ENCODE results near the gene KLHDC9.
A peak's percentile ranks its signal among the peaks of the same experiment; 100 is the strongest.

Gene KLHDC9

GRCh38 chr1:161092621-161093028, 5.5 kb upstream of the KLHDC9 start:
- Histone ChIP-seq H3K9ac (ENCODE audit: low read length) (no peak overlapping the region), H3K4me1 (ENCODE audit: control insufficient read depth, low read depth, low read length) (no peaks in the 10 kb centered on the region), H3K79me2 (ENCODE audit: control insufficient read depth, insufficient read depth, low read length) (no peaks in the 10 kb centered on the region), H4K8ac (ENCODE audit: low read depth, low read length) (no peak overlapping the region), H2BK5ac (ENCODE audit: low read length) (no peak overlapping the region), H3K18ac (ENCODE audit: low read length) (no peak overlapping the region), H2AK5ac (ENCODE audit: low read length) (no peak overlapping the region), H3K36me3 (ENCODE audit: control insufficient read depth, insufficient read depth, low read length) (no peaks in the 10 kb centered on the region), H3K23ac (ENCODE audit: low read length) (no peak overlapping the region), H4K5ac (ENCODE audit: low read length) (no peak overlapping the region), H3K27me3 (ENCODE audit: insufficient read depth, low read length, poor library complexity) (no peaks in the 10 kb centered on the region), H3K79me1 (ENCODE audit: low read length) (no peaks in the 10 kb centered on the region), H3K4ac (ENCODE audit: low read depth, low read length) (no peak overlapping the region), H3K4me2 (ENCODE audit: low read length) (no peak overlapping the region), H3K27ac (ENCODE audit: low read depth, low read length) (no peak overlapping the region), H2BK15ac (replicated peaks; ENCODE audit: low read depth) (no peak overlapping the region), H3K4me3 (ENCODE audit: low read length) (no peak overlapping the region), H2BK120ac (ENCODE audit: low read depth, low read length) (no peak overlapping the region), H3K56ac (ENCODE audit: low read length) (no peak overlapping the region)
- DNase-seq = no peak
- no CpG with 5 or more reads among the region's 3 CpGs for WGBS (ENCODE audit: extremely low coverage, insufficient coverage, low lambda C conversion rate)

GRCh38 chr1:161094481-161094880, 3.7 kb upstream of the KLHDC9 start:
- Histone ChIP-seq H3K18ac (ENCODE audit: low read length) (no peak overlapping the region), H3K23ac (ENCODE audit: low read length) (no peak overlapping the region), H4K8ac (ENCODE audit: low read depth, low read length) (no peak overlapping the region), H3K36me3 (ENCODE audit: control insufficient read depth, insufficient read depth, low read length) (no peaks in the 10 kb centered on the region), H3K79me2 (ENCODE audit: control insufficient read depth, insufficient read depth, low read length) (no peaks in the 10 kb centered on the region), H3K79me1 (ENCODE audit: low read length) (no peaks in the 10 kb centered on the region), H3K4ac (ENCODE audit: low read depth, low read length) (no peak overlapping the region), H4K5ac (ENCODE audit: low read length) (no peak overlapping the region), H3K4me3 (ENCODE audit: low read length) (no peak overlapping the region), H2BK15ac (replicated peaks; ENCODE audit: low read depth) (no peak overlapping the region), H3K9ac (ENCODE audit: low read length) (no peak overlapping the region), H3K4me2 (ENCODE audit: low read length) (no peak overlapping the region), H3K56ac (ENCODE audit: low read length) (no peak overlapping the region), H2BK120ac (ENCODE audit: low read depth, low read length) (no peak overlapping the region), H3K27me3 (ENCODE audit: insufficient read depth, low read length, poor library complexity) (no peaks in the 10 kb centered on the region), H2AK5ac (ENCODE audit: low read length) (no peak overlapping the region), H2BK5ac (ENCODE audit: low read length) (no peak overlapping the region), H3K4me1 (ENCODE audit: control insufficient read depth, low read depth, low read length) (no peaks in the 10 kb centered on the region), H3K27ac (ENCODE audit: low read depth, low read length) (no peak overlapping the region)
- no peak for DNase-seq
- WGBS (ENCODE audit: extremely low coverage, insufficient coverage, low lambda C conversion rate) = no CpG with 5 or more reads among the region's 14 CpGs

- Histone ChIP-seq H2BK5ac (ENCODE audit: low read length) (no peak overlapping the region), H3K27me3 (ENCODE audit: insufficient read depth, low read length, poor library complexity) (no peaks in the 10 kb centered on the region), H3K27ac (ENCODE audit: low read depth, low read length) (no peak overlapping the region), H3K4me2 (ENCODE audit: low read length) (no peak overlapping the region), H2AK5ac (ENCODE audit: low read length) (no peak overlapping the region), H3K4ac (ENCODE audit: low read depth, low read length) (no peak overlapping the region), H3K36me3 (ENCODE audit: control insufficient read depth, insufficient read depth, low read length) (no peaks in the 10 kb centered on the region), H2BK120ac (ENCODE audit: low read depth, low read length) (no peak overlapping the region), H3K56ac (ENCODE audit: low read length) (no peak overlapping the region), H3K9ac (ENCODE audit: low read length) (no peak overlapping the region), H4K5ac (ENCODE audit: low read length) (no peak overlapping the region), H4K8ac (ENCODE audit: low read depth, low read length) (no peak overlapping the region), H3K23ac (ENCODE audit: low read length) (no peak overlapping the region), H2BK15ac (replicated peaks; ENCODE audit: low read depth) (no peak overlapping the region), H3K4me3 (ENCODE audit: low read length) (no peak overlapping the region), H3K79me1 (ENCODE audit: low read length) (no peaks in the 10 kb centered on the region), H3K79me2 (ENCODE audit: control insufficient read depth, insufficient read depth, low read length) (no peaks in the 10 kb centered on the region), H3K18ac (ENCODE audit: low read length) (no peak overlapping the region), H3K4me1 (ENCODE audit: control insufficient read depth, low read depth, low read length) (no peaks in the 10 kb centered on the region)
- no peak for DNase-seq
- WGBS (ENCODE audit: extremely low coverage, insufficient coverage, low lambda C conversion rate) = no CpG with 5 or more reads among the region's 6 CpGs
Measured at GRCh38 chr1:161095230-161095629, 2.9 kb upstream of the KLHDC9 start.

DNA sequence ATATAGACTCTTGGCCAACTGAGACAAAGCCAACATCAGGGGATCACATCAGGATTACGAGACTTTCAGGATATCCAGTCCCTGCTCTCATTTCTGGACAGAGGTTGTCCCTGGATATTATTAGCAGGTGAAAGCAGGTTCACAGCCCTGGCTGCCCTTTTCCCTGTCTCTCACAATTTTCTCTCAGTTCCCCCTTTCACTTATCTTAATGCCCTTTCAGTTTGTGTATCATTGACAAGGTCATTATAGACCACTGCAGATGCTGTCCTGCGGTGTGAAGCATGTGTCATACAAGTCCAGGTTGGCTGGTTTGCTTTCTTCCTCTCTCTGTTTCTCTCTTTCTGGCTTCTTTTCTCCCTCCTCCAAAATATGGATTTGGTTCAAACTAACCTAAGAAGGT, 2.1 kb upstream of the KLHDC9 start:
- H3K4ac ChIP-seq (ENCODE audit: low read depth, low read length) = no peak overlapping the region
- H3K56ac ChIP-seq (ENCODE audit: low read length) = no peak overlapping the region
- no peak overlapping the region for H2BK5ac ChIP-seq (ENCODE audit: low read length)
- no peak overlapping the region for H3K23ac ChIP-seq (ENCODE audit: low read length)
- no peak overlapping the region for H3K18ac ChIP-seq (ENCODE audit: low read length)
- no peaks in the 10 kb centered on the region for H3K79me1 ChIP-seq (ENCODE audit: low read length)
- no peaks in the 10 kb centered on the region for H3K79me2 ChIP-seq (ENCODE audit: control insufficient read depth, insufficient read depth, low read length)
- H4K5ac ChIP-seq (ENCODE audit: low read length) = no peak overlapping the region
- WGBS (ENCODE audit: extremely low coverage, insufficient coverage, low lambda C conversion rate) = no CpG with 5 or more reads among the region's 2 CpGs
- H3K4me1 ChIP-seq (ENCODE audit: control insufficient read depth, low read depth, low read length) = no peaks in the 10 kb centered on the region
- H3K27me3 ChIP-seq (ENCODE audit: insufficient read depth, low read length, poor library complexity) = no peaks in the 10 kb centered on the region
- no peak for DNase-seq
- H3K36me3 ChIP-seq (ENCODE audit: control insufficient read depth, insufficient read depth, low read length) = no peaks in the 10 kb centered on the region
- H2AK5ac ChIP-seq (ENCODE audit: low read length) = no peak overlapping the region
- no peak overlapping the region for H2BK120ac ChIP-seq (ENCODE audit: low read depth, low read length)
- H3K4me3 ChIP-seq (ENCODE audit: low read length) = no peak overlapping the region
- no peak overlapping the region for H3K4me2 ChIP-seq (ENCODE audit: low read length)
- no peak overlapping the region for H4K8ac ChIP-seq (ENCODE audit: low read depth, low read length)
- H2BK15ac ChIP-seq (replicated peaks; ENCODE audit: low read depth) = no peak overlapping the region
- H3K9ac ChIP-seq (ENCODE audit: low read length) = no peak overlapping the region
- H3K27ac ChIP-seq (ENCODE audit: low read depth, low read length) = no peak overlapping the region

DNA sequence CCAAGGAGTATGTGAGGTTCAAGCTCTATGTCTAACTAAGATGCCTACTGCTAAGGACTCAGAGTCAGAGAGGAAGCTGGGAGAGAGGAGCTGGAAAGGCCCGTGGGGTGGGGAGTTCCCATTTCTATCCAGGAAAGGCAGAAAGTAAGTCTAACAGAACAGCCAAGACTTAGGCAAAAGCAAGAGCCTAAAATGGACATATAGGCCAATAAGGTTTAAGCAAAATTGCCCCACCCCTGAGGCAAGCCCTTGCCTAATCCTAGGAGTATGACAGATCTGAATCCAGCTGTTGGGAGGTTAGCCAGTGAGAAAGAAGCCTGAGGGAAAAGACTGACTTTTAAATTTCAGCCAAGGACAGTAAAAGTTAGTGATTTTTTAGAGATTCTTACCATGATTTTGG, 1.6 kb upstream of the KLHDC9 start:
- Histone ChIP-seq H3K27ac (ENCODE audit: low read depth, low read length) (no peak overlapping the region), H2BK15ac (replicated peaks; ENCODE audit: low read depth) (no peak overlapping the region), H3K79me2 (ENCODE audit: control insufficient read depth, insufficient read depth, low read length) (no peaks in the 10 kb centered on the region), H4K8ac (ENCODE audit: low read depth, low read length) (no peak overlapping the region), H3K4me3 (ENCODE audit: low read length) (no peak overlapping the region), H3K4me1 (ENCODE audit: control insufficient read depth, low read depth, low read length) (no peaks in the 10 kb centered on the region), H3K4ac (ENCODE audit: low read depth, low read length) (no peak overlapping the region), H2AK5ac (ENCODE audit: low read length) (no peak overlapping the region), H2BK120ac (ENCODE audit: low read depth, low read length) (no peak overlapping the region), H3K9ac (ENCODE audit: low read length) (no peak overlapping the region), H3K79me1 (ENCODE audit: low read length) (no peaks in the 10 kb centered on the region), H3K4me2 (ENCODE audit: low read length) (no peak overlapping the region), H3K27me3 (ENCODE audit: insufficient read depth, low read length, poor library complexity) (no peaks in the 10 kb centered on the region), H3K56ac (ENCODE audit: low read length) (no peak overlapping the region), H3K36me3 (ENCODE audit: control insufficient read depth, insufficient read depth, low read length) (no peaks in the 10 kb centered on the region), H2BK5ac (ENCODE audit: low read length) (no peak overlapping the region), H3K23ac (ENCODE audit: low read length) (no peak overlapping the region), H3K18ac (ENCODE audit: low read length) (no peak overlapping the region), H4K5ac (ENCODE audit: low read length) (no peak overlapping the region)
- WGBS (ENCODE audit: extremely low coverage, insufficient coverage, low lambda C conversion rate) = no CpG with 5 or more reads among the region's 1 CpG
- DNase-seq = no peak

GRCh38 chr1:161099090-161099802, 1.1 kb downstream of the KLHDC9 start:
- Histone ChIP-seq H3K9ac (ENCODE audit: low read length) (no peak overlapping the region), H4K5ac (ENCODE audit: low read length) (no peak overlapping the region), H2AK5ac (ENCODE audit: low read length) (no peak overlapping the region), H2BK120ac (ENCODE audit: low read depth, low read length) (no peak overlapping the region), H3K79me2 (ENCODE audit: control insufficient read depth, insufficient read depth, low read length) (no peaks in the 10 kb centered on the region), H3K4me1 (ENCODE audit: control insufficient read depth, low read depth, low read length) (no peaks in the 10 kb centered on the region), H2BK15ac (replicated peaks; ENCODE audit: low read depth) (no peak overlapping the region), H3K18ac (ENCODE audit: low read length) (no peak overlapping the region), H3K4me3 (ENCODE audit: low read length) (no peak overlapping the region), H3K23ac (ENCODE audit: low read length) (no peak overlapping the region), H3K4me2 (ENCODE audit: low read length) (peak overlapping the region; percentile 94), H3K79me1 (ENCODE audit: low read length) (peaks cover 1% of the 10 kb centered on the region), H3K4ac (ENCODE audit: low read depth, low read length) (no peak overlapping the region), H2BK5ac (ENCODE audit: low read length) (no peak overlapping the region), H4K8ac (ENCODE audit: low read depth, low read length) (no peak overlapping the region), H3K27ac (ENCODE audit: low read depth, low read length) (no peak overlapping the region), H3K56ac (ENCODE audit: low read length) (peak overlapping the region; percentile 60), H3K27me3 (ENCODE audit: insufficient read depth, low read length, poor library complexity) (no peaks in the 10 kb centered on the region), H3K36me3 (ENCODE audit: control insufficient read depth, insufficient read depth, low read length) (no peaks in the 10 kb centered on the region)
- DNase-seq = no peak
- no CpG with 5 or more reads among the region's 9 CpGs for WGBS (ENCODE audit: extremely low coverage, insufficient coverage, low lambda C conversion rate)
